HG03439 (cell line): Measurements from ENCODE around the gene BCAM.
"Not testable (repeated sequence)": the region's sequence is repeated elsewhere in the genome, so short reads cannot be mapped to it uniquely, and the experiment has no call there.

ENCODE experiments used
- ATAC-seq: cut with Tn5 transposase; IDR thresholded peaks from one replicate; pipeline ENCODE4 v1.9.1; 2021; ENCODE audit warnings: mild to moderate bottlenecking, moderate library complexity; ENCODE audit not compliant: unreplicated experiment

Gene BCAM

DNA sequence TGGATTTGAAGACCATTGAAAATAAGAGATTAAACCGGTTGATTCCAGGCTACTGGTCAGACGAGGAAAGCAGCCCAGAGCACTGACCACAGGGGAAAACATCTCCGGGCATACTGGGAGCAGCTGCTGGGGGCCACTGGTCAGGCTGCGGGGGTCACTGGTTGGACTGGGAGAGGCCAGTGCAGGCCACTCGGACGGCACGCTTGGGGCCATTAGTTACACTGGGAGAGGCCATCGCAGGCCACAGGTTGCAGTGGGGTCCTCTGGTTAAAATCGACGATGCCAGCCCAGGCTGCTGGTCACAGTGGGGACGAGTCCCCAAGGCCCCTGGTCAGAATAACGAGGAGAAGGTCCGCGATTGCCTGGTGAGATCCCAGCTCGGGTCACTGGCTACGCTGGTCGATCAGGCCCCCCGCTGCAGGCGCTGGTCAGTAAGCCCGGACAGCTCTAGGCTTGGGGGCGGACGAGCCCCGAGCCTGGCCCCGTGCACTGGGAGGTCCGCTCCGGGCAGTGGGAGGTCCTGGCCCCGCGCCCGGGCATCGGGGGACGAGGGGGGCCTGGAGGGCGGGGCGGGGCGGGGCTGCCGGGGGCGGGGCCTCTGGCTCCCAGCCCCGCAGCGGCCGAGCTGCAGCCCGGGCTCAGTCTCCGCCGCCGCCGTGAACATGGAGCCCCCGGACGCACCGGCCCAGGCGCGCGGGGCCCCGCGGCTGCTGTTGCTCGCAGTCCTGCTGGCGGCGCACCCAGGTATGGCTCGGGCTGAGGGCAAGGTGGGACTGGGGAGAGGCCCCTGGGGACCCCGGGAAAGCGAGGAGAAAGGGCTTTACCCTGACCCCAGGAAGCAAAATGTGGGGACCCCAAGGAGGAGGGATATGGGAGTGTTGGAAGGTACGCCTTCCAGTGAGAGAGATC is at the start of gene BCAM:
BCAM (plus strand) TSS at position 641 of the 909 bp plus-strand sequence; CDS start at position 663, 22 bp downstream.
- no peak for ATAC-seq

- ATAC-seq = no peak
These were observed 46.9 kb upstream of the BCAM start for GRCh38 chr19:44762038-44762437.

- ATAC-seq = no peak
These were observed 43.6 kb upstream of the BCAM start for GRCh38 chr19:44765033-44765948.

DNA sequence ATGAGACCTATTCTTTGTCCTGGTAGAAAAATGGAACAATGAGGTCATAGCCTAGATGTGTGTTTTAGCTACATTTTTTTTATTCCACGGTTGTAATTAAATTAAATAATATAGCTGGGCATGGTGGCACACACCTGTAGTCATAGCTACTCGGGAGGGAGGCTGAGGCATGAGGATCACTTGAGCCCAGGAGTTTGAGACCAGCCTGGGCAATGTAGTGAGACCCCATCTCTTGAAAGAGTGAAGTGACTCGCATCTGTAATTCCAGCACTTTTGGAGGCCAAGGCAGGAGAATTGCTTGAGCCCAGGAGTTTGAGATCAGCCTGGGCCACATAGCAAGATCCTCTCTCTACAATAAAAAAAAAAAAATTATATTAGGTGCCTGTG is 43.0 kb upstream of the BCAM start:
- no peak for ATAC-seq

DNA sequence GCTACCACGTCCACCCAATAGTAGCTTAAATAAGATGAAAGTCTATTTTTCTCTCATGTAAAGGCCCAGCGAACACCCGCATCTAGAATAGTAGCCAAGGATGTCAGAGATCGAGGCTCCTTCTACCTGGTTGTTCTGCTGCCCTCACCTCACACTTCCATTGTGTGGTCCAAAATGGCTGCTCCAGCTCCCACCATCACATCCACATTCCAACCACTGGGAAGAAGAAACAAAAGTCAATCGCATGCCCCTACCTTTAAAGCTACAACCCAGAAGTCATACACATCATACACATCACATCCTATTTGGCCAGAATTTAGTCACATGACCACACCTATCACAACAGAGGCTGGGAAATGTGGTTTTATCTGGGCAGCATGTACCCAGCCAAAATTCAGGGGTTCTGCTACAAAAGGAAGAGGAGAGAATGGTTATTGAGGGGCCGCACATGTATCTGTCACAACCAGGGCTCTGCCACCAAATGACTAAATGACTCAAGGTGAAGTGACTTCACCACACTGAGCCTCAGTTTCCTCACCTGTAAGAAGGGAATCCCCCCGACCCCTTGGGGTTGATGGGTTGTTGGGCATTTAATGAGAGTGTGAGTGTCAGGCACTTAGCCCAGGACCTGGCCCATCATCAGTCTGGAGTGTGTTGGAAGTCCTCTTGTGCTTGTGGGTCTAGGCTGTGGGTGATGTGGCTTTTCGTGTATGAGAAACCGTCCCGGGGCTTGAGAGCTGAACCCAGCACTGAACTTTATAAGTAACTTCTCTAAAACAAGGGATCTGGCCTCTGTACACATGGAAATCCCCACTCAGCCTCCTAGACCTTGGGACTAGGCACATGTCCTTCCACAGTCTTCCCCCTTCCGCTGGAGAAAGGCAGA is 41.4 kb upstream of the BCAM start:
- no peak for ATAC-seq

- ATAC-seq = peak; percentile 97
These were observed 38.2 kb upstream of the BCAM start for GRCh38 chr19:44770550-44771257.

- ATAC-seq = not testable (repeated sequence)
These were observed 36.8 kb upstream of the BCAM start for GRCh38 chr19:44772144-44772543.

DNA sequence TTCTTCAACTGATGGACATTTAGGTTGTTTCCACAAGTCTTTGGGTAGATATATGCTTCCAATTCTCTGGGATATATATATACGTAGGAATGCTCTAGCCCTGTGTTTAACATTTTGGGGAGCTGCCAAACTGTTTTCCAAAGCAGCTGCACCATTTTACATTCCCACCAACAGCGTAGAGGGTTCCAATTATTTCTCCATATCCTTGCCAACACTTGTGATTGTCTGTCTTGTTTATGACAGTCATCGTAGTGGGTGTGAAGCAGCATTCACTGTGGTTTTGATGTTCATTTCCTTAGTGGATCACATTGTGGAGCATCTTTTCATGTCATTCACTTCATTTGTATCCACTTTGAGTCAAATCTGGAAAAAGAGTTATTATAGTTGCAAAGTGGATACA is 35.9 kb upstream of the BCAM start:
- no peak for ATAC-seq

DNA sequence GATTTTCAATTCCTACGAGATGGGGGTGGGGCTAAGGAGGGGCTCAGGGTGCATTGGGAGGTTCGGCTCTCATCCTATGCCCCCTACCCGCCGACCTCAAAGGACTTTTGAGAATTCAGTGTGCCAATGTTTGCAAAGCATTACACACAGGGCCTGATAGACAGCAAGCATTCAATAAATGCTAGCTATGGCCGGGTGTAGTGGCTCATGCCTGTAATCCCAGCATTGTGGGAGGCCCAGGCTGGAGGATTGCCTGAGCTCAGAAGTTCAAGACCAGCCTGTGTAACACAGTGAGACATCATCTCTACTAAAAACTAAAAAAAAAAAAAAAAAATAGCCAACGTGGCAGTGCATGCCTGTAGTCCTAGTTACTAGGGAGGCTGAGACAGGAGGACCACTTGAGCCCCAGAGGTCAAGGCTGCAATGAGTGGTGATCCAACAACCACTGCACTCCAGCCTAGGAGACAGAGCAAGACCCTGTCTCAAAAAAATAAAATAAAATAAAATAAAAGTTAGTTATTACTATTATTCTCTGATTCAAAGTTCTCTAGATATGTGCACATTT is 33.1 kb upstream of the BCAM start:
- no peak for ATAC-seq

GRCh38 chr19:44776402-44777096 is 32.4 kb upstream of the BCAM start:
- no peak for ATAC-seq

- ATAC-seq = no peak
These were observed 31.1 kb upstream of the BCAM start, which contains the start of gene CBLC for GRCh38 chr19:44777715-44778347. Gene CBLC (plus strand): TSS chr19:44777890. CDS start chr19:44777932, 42 bp downstream.

DNA sequence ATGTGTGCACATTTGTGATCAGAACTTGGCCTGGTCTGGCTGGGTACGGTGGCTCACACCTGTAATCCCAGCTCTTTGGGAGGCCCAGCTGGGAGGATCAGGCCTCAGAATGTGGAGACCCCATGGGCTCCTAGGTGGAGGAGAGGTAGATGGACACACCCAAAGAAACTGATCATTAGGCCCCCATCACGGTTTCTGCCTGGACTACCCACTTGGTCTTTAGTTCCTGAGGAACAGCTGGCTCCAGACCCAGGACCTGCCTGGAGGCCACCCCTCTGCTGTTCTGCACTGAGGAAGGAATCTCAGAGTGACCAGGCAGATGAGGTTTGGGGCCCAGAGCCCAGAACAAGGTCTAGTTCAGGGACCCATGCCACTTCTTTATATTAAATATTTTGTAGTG is 29.8 kb upstream of the BCAM start:
- ATAC-seq = no peak

DNA sequence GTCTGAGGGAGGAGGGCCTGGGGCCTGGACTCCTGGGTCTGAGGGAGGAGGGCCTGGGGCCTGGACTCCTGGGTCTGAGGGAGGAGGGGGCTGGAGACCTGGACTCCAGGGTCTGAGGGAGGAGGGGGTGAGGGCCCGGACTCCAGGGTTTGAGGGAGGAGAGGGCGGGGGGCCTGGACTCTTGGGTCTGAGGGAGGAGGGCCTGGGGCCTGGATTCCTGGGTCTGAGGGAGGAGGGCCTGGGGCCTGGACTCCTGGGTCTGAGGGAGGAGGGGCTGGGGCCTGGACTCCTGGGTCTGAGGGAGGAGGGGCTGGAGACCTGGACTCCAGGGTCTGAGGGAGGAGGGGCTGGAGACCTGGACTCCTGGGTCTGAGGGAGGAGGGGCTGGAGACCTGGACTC is 27.2 kb upstream of the BCAM start:
- ATAC-seq = not testable (repeated sequence)

DNA sequence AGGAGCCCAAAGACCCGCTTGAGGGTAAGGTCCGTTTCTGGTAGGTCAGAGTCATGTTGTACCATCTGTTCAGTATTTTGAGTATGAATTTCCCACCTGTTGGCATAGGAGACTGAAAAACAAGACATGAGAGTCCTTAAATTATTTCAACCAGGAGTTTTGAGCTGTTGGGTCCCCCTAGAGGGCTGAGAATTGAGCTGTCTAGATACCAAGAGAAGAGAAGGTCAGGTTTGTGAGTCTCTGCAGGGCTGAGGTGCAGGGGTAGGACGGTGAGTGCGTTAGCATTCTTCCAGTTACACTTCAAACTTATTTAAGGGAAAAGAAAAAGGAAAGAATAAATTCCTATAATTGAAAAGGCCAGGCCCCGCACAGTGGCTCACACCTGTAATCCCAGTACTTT is 26.2 kb upstream of the BCAM start:
- ATAC-seq = no peak

DNA sequence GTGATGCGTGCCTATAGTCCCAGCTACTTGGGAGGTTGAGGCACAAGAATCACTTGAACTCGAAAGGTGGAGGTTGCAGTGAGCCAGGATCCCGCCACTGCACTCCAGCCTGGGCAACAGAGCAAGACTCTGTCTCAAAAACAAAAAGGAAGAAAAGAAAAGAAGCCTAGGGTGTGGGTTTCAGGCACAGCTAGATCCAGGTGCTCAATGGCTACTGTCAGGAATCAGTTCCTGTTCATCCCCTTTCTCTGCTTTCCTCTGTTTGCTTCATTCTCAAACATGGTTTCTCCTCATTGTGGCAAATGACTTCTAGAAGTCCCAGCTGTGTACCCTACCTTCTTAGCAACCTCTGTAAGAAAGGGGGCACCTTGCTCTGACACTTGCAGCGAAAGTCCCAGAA is 25.4 kb upstream of the BCAM start:
- no peak for ATAC-seq

GRCh38 chr19:44785271-44785670 is 23.6 kb upstream of the BCAM start:
- ATAC-seq = no peak

- ATAC-seq = no peak
These were observed 22.9 kb upstream of the BCAM start for GRCh38 chr19:44785993-44786392.

- ATAC-seq = no peak
These were observed 19.9 kb upstream of the BCAM start for GRCh38 chr19:44788971-44789370.
